ENCODE measurements around the gene SAXO1. TPM values are rescaled to one million over a fixed set of nuclear protein-coding genes. Genes with fewer than 3 reads are reported as not detected.
"Not testable (repeated sequence)": the region's sequence is repeated elsewhere in the genome, so short reads cannot be mapped to it uniquely, and the experiment has no call there.

The SAXO1 gene
- total RNA-seq, 1 donor from 2014 or later, result 0.17 TPM

GRCh38 chr9:18942801-18943200 lies 90.2 kb downstream of the SAXO1 start:
- H3K27me3 Mint-ChIP-seq (ENCODE audit: low read depth), result peaks cover 10% of the 10 kb centered on the region
- DNase-seq (ENCODE audit: low spot score), result no peak
- TF ChIP-seq CTCF (IDR thresholded peaks at IDR 0.05), result no peak
- H3K36me3 Mint-ChIP-seq (ENCODE audit: low read depth), result peaks cover 1% of the 10 kb centered on the region
- H3K4me3 Mint-ChIP-seq (ENCODE audit: unreplicated experiment), result no peak overlapping the region
- H3K27ac Mint-ChIP-seq (ENCODE audit: unreplicated experiment), result no peak overlapping the region
- H3K9me3 Mint-ChIP-seq (ENCODE audit: low read depth), result peaks cover 3% of the 10 kb centered on the region
- H3K4me1 Mint-ChIP-seq (ENCODE audit: low read depth), result no peaks in the 10 kb centered on the region

DNA sequence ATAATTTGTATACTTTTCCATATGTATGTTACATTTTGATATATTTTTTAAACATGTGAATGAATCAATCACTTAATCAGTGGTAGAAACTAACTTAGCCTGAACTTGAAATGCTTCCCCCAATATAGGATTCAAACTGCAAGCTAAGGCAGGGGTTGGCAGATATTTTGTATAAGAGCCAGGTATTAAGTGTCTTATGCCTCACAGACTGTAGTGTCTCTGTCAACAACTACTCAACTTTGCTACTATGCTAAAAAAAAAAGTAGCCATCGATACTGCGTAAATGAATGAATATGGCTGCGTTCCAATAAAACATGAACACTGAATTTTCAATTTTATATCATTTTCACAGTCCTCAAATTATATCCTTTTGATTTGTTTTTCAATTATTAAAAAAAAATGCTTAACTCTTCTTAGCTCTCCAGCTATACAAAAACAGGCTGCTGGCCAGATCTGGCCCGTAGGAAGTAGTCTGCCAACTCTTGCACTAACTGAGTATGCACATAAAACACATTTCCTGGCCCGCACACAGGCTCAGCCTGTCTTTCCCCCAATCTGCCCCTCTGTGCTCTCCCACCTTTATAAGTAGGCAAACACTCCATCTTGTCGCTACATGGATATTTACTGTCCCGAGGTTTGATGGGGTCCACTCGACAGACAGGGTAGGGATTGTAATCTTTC lies 91.8 kb downstream of the SAXO1 start:
- Mint-ChIP-seq H3K4me1 (ENCODE audit: low read depth) (no peaks in the 10 kb centered on the region), H3K27ac (ENCODE audit: unreplicated experiment) (no peak overlapping the region), H3K9me3 (ENCODE audit: low read depth) (peaks cover 3% of the 10 kb centered on the region), H3K27me3 (ENCODE audit: low read depth) (peaks cover 10% of the 10 kb centered on the region), H3K36me3 (ENCODE audit: low read depth) (peaks cover 1% of the 10 kb centered on the region), H3K4me3 (ENCODE audit: unreplicated experiment) (no peak overlapping the region)
- TF ChIP-seq CTCF (IDR thresholded peaks at IDR 0.05), result no peak
- DNase-seq (ENCODE audit: low spot score), result no peak

DNA sequence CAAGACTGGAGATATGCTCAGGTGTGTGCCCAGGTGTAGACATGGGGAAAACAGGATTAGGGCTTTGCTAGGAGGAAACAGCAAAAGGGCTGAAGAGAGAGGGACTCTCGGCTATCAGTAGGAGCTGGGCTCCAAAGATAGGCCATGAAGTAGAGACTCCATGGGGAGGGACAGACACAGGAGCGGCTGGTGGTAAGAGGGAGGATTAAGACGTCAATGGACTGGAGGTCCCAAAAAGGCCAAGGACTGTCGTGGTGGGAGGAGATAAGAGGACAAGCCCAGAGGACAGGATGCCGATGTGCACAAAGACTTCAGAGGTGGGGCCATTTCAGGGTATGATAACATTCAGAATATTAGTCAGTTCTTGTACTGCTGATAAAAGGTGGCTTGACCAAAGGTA lies 93.1 kb downstream of the SAXO1 start:
- H3K4me1 Mint-ChIP-seq (ENCODE audit: low read depth), result no peaks in the 10 kb centered on the region
- no peak for TF ChIP-seq CTCF (IDR thresholded peaks at IDR 0.05)
- H3K27me3 Mint-ChIP-seq (ENCODE audit: low read depth), result peaks cover 6% of the 10 kb centered on the region
- DNase-seq (ENCODE audit: low spot score), result no peak
- H3K27ac Mint-ChIP-seq (ENCODE audit: unreplicated experiment), result no peak overlapping the region
- no peaks in the 10 kb centered on the region for H3K36me3 Mint-ChIP-seq (ENCODE audit: low read depth)
- no peaks in the 10 kb centered on the region for H3K9me3 Mint-ChIP-seq (ENCODE audit: low read depth)
- H3K4me3 Mint-ChIP-seq (ENCODE audit: unreplicated experiment), result no peak overlapping the region

- Mint-ChIP-seq H3K9me3 (ENCODE audit: low read depth) (peaks cover 6% of the 10 kb centered on the region), H3K27me3 (ENCODE audit: low read depth) (no peaks in the 10 kb centered on the region), H3K27ac (ENCODE audit: unreplicated experiment) (no peak overlapping the region), H3K36me3 (ENCODE audit: low read depth) (no peaks in the 10 kb centered on the region), H3K4me3 (ENCODE audit: unreplicated experiment) (no peak overlapping the region), H3K4me1 (ENCODE audit: low read depth) (no peaks in the 10 kb centered on the region)
- TF ChIP-seq CTCF (IDR thresholded peaks at IDR 0.05), result no peak
- DNase-seq (ENCODE audit: low spot score), result no peak
Measured at GRCh38 chr9:18936094-18936871, 96.7 kb downstream of the SAXO1 start.

DNA sequence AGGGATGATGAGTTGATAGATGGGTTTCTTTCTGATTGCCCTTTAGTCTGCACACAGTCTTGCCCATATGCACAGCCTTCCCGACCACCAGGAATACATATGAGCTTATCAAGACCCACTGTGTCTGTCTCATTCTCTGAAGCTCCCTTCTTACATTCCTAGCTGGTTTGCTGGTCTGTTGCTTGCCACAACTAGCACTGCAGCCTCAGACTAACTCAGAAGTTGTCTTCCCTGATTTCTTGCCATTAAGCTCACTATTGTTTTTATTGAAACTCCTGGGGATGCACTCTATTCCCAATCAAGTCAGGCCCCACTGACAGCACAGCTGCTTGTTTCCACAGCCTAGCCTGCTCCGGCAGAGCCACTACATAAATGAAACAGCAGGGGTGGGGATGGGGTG lies 97.5 kb downstream of the SAXO1 start:
- peaks cover 6% of the 10 kb centered on the region for H3K9me3 Mint-ChIP-seq (ENCODE audit: low read depth)
- no peaks in the 10 kb centered on the region for H3K36me3 Mint-ChIP-seq (ENCODE audit: low read depth)
- H3K4me1 Mint-ChIP-seq (ENCODE audit: low read depth), result no peaks in the 10 kb centered on the region
- no peak for TF ChIP-seq CTCF (IDR thresholded peaks at IDR 0.05)
- H3K27me3 Mint-ChIP-seq (ENCODE audit: low read depth), result no peaks in the 10 kb centered on the region
- H3K4me3 Mint-ChIP-seq (ENCODE audit: unreplicated experiment), result no peak overlapping the region
- DNase-seq (ENCODE audit: low spot score), result no peak
- no peak overlapping the region for H3K27ac Mint-ChIP-seq (ENCODE audit: unreplicated experiment)

DNA sequence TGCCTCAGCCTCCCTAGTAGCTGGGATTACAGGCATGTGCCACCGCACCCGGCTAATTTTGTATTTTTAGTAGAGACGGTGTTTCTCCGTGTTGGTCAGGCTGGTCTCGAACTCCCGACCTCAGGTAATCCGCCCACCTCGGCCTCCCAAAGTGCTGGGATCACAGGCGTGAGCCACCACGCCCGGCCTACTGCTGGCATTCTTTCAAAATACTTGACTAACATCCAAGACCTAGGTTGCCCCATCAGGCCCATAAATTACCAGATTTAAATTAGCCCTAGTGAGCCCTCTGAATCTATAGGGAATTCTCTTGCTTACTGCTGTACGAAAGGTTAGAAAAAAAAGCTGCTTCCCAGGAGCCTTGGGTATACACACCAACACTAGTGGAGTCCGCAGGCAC lies 102.4 kb downstream of the SAXO1 start:
- not testable (repeated sequence) for H3K27me3 Mint-ChIP-seq (ENCODE audit: low read depth); H3K36me3 Mint-ChIP-seq (ENCODE audit: low read depth); H3K9me3 Mint-ChIP-seq (ENCODE audit: low read depth); H3K4me3 Mint-ChIP-seq (ENCODE audit: unreplicated experiment); H3K4me1 Mint-ChIP-seq (ENCODE audit: low read depth); DNase-seq (ENCODE audit: low spot score); H3K27ac Mint-ChIP-seq (ENCODE audit: unreplicated experiment)

All from chondrocyte (in vitro differentiated cells).